Heart left ventricle (tissue), 13 donors: ENCODE measurements around the gene MRPS23.

Experiments
- CTCF ChIP-seq, 12 donors: fragments of 200-600 bp; sonication (generic) in 4 of 12; IDR thresholded peaks; one replicate each; pipeline versions ENCODE4 v1.5.0 to v1.8.0; 2018 to 2022; ENCODE audit warnings: antibody characterized with exemption in 12 of 12, mild to moderate bottlenecking in 5 of 12
- POLR2A ChIP-seq, 2 donors: fragments of 450-650 bp; IDR thresholded peaks; one replicate each; pipeline ENCODE4 v1.6.1; 2017; ENCODE audit warnings: antibody characterized with exemption in 2 of 2, mild to moderate bottlenecking in 2 of 2, moderate library complexity in 2 of 2
- donor health status: ischemic (EF 13 %, LVEDD 7.1; RV severe dilation, severe dysfunction).
- donor health status: DM: no; HTN: yes; CAD: no.
- donor health status: DM: no; HTN: no; CAD: no.
- donor health status: ischemic (EF 25% LVEDD 6.9; RV normal size, moderate dysfunction).
- donor health status: ischemic (EF 25% LVEDD 5.7; RV mildly dilated, moderate dysfunction).
- donor health status: ischemic (EF 35%, LVEDD 5.7; RV mildly dilated, moderate dysfunction).
- donor health status: nonischemic (EF 11% LVEDD 7.7; RV severe dilation, severe dysfunction).
- donor health status: DM: yes; HTN: yes; CAD: no.
- donor health status: PGD.
- donor health status: ischemic (EF 29% LVEDD 5.4; RV normal size, mild dysfunction).
- donor health status: nonischemic (EF 23%, LVEDD 6.1; RV moderate dilation, normal function).

- no peak for TF ChIP-seq CTCF (IDR thresholded peaks at IDR 0.05)
- no peak for TF ChIP-seq POLR2A (IDR thresholded peaks at IDR 0.05)
Measured at GRCh38 chr17:57873261-57874057, 23.6 kb upstream of the MRPS23 start.
